ENCODE results near the gene ADGRE2.
"Not testable (repeated sequence)": the region's sequence is repeated elsewhere in the genome, so short reads cannot be mapped to it uniquely, and the experiment has no call there.

The ADGRE2 gene

DNA sequence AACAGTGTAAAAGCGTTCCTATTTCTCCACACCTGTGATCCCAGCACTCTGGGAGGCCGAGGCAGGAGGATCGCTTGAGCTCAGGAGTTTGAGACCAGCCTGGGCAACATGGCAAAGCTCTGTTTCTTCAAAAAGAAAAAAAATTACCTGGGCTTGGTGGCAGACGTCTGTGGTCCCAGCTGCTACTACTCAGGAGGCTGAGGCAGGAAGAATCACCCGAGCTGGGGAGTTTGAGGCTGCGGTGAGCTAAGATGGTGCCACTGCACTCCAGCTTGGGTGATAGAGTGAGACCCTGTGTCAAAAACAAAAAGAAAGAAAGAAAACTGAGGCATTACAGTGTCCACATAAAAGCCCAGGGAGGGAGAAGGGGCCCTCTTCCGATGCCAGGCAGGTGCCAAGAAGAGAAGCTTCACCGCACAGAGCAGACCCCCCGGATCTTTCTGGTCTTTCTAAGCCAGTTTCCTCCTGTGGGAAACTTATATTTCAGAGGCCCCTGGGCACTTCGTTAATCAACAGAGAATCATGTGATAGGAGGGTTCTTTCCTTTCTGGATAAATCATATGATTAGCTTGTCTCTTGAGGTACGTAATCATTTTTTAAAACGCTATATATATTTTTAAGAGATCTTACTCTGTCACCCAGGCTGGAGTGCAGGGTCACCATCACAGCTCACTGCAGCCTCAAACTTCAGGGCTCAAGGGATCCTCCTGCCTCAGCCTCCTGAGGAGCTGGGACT is at the start of gene ADGRE2:
Gene ADGRE2, minus strand, starts transcription at position 451 of the 736 bp plus-strand sequence. CDS start 1,804 bp downstream, outside the sequence.
- not testable (repeated sequence) for H3K9me3 ChIP-seq (ENCODE audit: control insufficient read depth, insufficient read depth, low read length); H3K9me2 ChIP-seq (replicated peaks; ENCODE audit: control insufficient read depth, low read length); H3K27ac ChIP-seq (ENCODE audit: low read depth, low read length); H3K4me3 ChIP-seq (ENCODE audit: low read length); H4K20me1 ChIP-seq (ENCODE audit: control insufficient read depth, insufficient read depth, low read depth, low read length); H3K79me2 ChIP-seq (ENCODE audit: control insufficient read depth, low read length); H3K4me1 ChIP-seq (ENCODE audit: control insufficient read depth, low read length); H3F3A ChIP-seq (ENCODE audit: control insufficient read depth, insufficient read depth); H3K27me3 ChIP-seq (ENCODE audit: control insufficient read depth, low read length); H3K36me3 ChIP-seq (ENCODE audit: control insufficient read depth, low read length); H3K4me2 ChIP-seq (ENCODE audit: low read length)

GRCh38 chr19:14826006-14826405 is 47.6 kb upstream of the ADGRE2 start:
- H3K4me3 ChIP-seq (ENCODE audit: low read length) = no peak overlapping the region
- H3F3A ChIP-seq (ENCODE audit: control insufficient read depth, insufficient read depth) = no peaks in the 10 kb centered on the region
- H3K9me2 ChIP-seq (replicated peaks; ENCODE audit: control insufficient read depth, low read length) = no peaks in the 10 kb centered on the region
- H4K20me1 ChIP-seq (ENCODE audit: control insufficient read depth, insufficient read depth, low read depth, low read length) = no peaks in the 10 kb centered on the region
- H3K9me3 ChIP-seq (ENCODE audit: control insufficient read depth, insufficient read depth, low read length) = no peaks in the 10 kb centered on the region
- H3K27me3 ChIP-seq (ENCODE audit: control insufficient read depth, low read length) = 0 out of 2 replicates have a peak, but pooled peaks cover 6% of the 10 kb centered on the region
- TF ChIP-seq EZH2phosphoT487 (IDR thresholded peaks at IDR 0.05; ENCODE audit: borderline replicate concordance, low read length) = no peak
- no peak for TF ChIP-seq CTCF (IDR thresholded peaks at IDR 0.05; ENCODE audit: low read depth, low read length, poor library complexity, severe bottlenecking)
- no peaks in the 10 kb centered on the region for H3K36me3 ChIP-seq (ENCODE audit: control insufficient read depth, low read length)
- no peak overlapping the region for H3K27ac ChIP-seq (ENCODE audit: low read depth, low read length)
- H3K4me1 ChIP-seq (ENCODE audit: control insufficient read depth, low read length) = no peaks in the 10 kb centered on the region
- no peaks in the 10 kb centered on the region for H3K79me2 ChIP-seq (ENCODE audit: control insufficient read depth, low read length)
- H3K4me2 ChIP-seq (ENCODE audit: low read length) = no peak overlapping the region

DNA sequence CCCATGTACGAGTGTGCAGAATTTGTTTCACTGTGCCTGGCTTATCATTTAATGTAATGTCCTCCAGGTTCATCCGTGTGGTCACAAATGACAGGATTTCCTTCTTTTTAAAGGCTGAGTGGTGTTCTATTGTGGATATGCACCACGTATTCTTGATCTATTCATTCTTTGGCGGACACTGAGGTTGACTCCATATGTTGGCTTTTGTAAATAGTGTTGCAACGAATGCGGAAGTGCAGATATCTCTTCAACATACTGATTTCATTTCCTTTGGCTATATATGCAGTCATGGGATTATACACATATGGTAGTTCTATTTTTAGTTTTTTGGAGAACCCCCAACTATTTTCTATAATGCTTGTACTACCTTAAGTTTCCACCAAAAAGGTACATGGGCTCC is 43.6 kb upstream of the ADGRE2 start:
- H3K4me3 ChIP-seq (ENCODE audit: low read length) = no peak overlapping the region
- H3K27ac ChIP-seq (ENCODE audit: low read depth, low read length) = no peak overlapping the region
- H3K9me2 ChIP-seq (replicated peaks; ENCODE audit: control insufficient read depth, low read length) = no peaks in the 10 kb centered on the region
- H3F3A ChIP-seq (ENCODE audit: control insufficient read depth, insufficient read depth) = no peaks in the 10 kb centered on the region
- H3K9me3 ChIP-seq (ENCODE audit: control insufficient read depth, insufficient read depth, low read length) = no peaks in the 10 kb centered on the region
- H3K4me1 ChIP-seq (ENCODE audit: control insufficient read depth, low read length) = no peaks in the 10 kb centered on the region
- no peaks in the 10 kb centered on the region for H3K79me2 ChIP-seq (ENCODE audit: control insufficient read depth, low read length)
- H3K36me3 ChIP-seq (ENCODE audit: control insufficient read depth, low read length) = no peaks in the 10 kb centered on the region
- TF ChIP-seq CTCF (IDR thresholded peaks at IDR 0.05; ENCODE audit: low read depth, low read length, poor library complexity, severe bottlenecking) = no peak
- TF ChIP-seq EZH2phosphoT487 (IDR thresholded peaks at IDR 0.05; ENCODE audit: borderline replicate concordance, low read length) = no peak
- 0 out of 2 replicates have a peak, but pooled peaks cover 4% of the 10 kb centered on the region for H3K27me3 ChIP-seq (ENCODE audit: control insufficient read depth, low read length)
- no peaks in the 10 kb centered on the region for H4K20me1 ChIP-seq (ENCODE audit: control insufficient read depth, insufficient read depth, low read depth, low read length)
- H3K4me2 ChIP-seq (ENCODE audit: low read length) = no peak overlapping the region

DNA sequence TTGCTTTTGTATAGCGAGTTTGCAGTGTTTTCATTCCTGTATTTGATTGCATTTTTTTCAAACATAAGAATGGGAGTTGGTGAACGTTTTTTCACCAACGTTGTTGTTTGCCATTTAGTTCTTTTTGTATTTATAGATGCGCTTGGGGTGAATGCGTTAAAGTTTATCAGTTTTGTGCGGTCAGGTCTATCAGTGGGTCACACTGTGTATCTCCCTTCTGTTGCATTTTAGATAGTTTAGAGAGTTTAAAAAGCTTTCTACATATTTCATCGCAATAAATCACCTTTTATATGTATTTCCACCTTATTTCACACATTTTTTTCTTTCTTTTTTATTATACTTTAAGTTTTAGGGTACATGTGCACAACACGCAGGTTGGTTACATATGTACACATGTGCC is 40.2 kb upstream of the ADGRE2 start:
- TF ChIP-seq EZH2phosphoT487 (IDR thresholded peaks at IDR 0.05; ENCODE audit: borderline replicate concordance, low read length) (no peak), CTCF (IDR thresholded peaks at IDR 0.05; ENCODE audit: low read depth, low read length, poor library complexity, severe bottlenecking) (no peak)
- Histone ChIP-seq H3K4me3 (ENCODE audit: low read length) (no peak overlapping the region), H3K4me1 (ENCODE audit: control insufficient read depth, low read length) (no peaks in the 10 kb centered on the region), H3K9me2 (replicated peaks; ENCODE audit: control insufficient read depth, low read length) (no peaks in the 10 kb centered on the region), H4K20me1 (ENCODE audit: control insufficient read depth, insufficient read depth, low read depth, low read length) (no peaks in the 10 kb centered on the region), H3K9me3 (ENCODE audit: control insufficient read depth, insufficient read depth, low read length) (no peaks in the 10 kb centered on the region), H3F3A (ENCODE audit: control insufficient read depth, insufficient read depth) (no peaks in the 10 kb centered on the region), H3K79me2 (ENCODE audit: control insufficient read depth, low read length) (no peaks in the 10 kb centered on the region), H3K4me2 (ENCODE audit: low read length) (no peak overlapping the region), H3K27ac (ENCODE audit: low read depth, low read length) (no peak overlapping the region), H3K36me3 (ENCODE audit: control insufficient read depth, low read length) (no peaks in the 10 kb centered on the region), H3K27me3 (ENCODE audit: control insufficient read depth, low read length) (no peaks in the 10 kb centered on the region)

Data from DOHH2 (cell line).